TTC549 (cell line): Measurements from ENCODE around the gene SMCO4.

ENCODE experiments used
- FAIRE-seq: peaks from 2 replicates; lab custom pipeline; 2012; peaks lifted over from hg19 to GRCh38; lab: Jason Lieb, UNC

SMCO4 gene

GRCh38 chr11:93504110-93505095 is 38.8 kb downstream of the SMCO4 start:
- FAIRE-seq, result no peak

DNA sequence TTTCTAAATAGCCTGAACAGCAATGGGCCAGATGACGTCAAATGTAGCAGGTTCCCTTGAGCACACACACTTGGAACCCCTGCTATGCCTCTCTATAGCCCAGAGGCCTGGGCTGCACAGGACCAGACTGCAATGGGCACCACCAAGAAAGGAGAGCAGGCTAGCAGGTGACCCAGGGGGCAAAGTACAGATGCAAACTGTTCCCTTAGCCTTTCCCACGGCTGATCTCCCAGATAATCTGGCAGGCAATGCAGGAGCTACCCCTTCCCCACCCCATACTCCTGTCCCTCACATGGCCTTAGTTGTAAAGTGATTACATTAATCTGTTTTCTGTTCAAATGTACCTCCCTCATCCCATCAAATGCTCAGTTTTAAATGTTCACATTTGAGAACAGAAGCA is 41.3 kb downstream of the SMCO4 start:
- FAIRE-seq, result no peak

DNA sequence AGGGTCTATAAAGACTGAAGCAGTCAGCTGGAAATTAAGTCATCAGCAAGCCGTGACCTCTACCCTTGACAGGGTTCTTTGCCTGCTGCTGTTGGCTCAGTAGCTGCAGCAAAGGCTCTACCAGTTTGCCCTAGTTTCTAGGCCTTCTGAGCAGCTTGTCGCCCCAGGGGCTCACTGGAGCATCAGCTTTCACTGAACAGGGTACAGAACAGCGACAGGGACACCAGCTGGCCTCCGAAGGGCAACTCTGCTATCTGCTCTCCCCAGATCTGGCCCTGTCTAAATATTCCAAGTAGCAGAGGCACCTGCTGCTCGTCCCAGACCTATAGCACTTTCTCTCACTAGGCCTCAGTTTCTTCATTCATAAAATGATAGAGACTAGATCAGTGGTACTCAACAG is 42.4 kb downstream of the SMCO4 start:
- FAIRE-seq, result no peak

DNA sequence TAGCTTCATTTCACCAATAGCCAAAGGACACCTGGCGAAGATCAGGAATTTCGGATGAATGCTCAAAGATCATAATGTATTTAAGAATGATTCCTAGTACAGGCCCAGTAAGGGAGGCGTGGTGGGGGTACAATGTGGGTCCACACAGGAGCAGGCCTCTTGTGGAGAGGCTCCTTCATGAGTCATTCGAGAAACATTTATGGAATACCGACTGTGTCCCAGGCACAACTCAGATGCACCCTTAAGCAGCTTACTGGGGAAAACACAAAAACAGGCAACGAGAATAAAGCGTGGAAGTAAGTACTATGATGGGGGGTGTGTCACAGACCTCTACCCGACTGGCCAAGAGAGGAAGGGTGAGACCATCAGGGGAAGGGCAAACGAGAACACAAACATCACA is 44.5 kb downstream of the SMCO4 start:
- FAIRE-seq, result no peak

- no peak for FAIRE-seq
Measured at GRCh38 chr11:93498161-93498560, 45.0 kb downstream of the SMCO4 start.

GRCh38 chr11:93497596-93497995 is 45.6 kb downstream of the SMCO4 start:
- FAIRE-seq, result no peak

GRCh38 chr11:93494357-93494756 is 48.8 kb downstream of the SMCO4 start:
- FAIRE-seq, result no peak

DNA sequence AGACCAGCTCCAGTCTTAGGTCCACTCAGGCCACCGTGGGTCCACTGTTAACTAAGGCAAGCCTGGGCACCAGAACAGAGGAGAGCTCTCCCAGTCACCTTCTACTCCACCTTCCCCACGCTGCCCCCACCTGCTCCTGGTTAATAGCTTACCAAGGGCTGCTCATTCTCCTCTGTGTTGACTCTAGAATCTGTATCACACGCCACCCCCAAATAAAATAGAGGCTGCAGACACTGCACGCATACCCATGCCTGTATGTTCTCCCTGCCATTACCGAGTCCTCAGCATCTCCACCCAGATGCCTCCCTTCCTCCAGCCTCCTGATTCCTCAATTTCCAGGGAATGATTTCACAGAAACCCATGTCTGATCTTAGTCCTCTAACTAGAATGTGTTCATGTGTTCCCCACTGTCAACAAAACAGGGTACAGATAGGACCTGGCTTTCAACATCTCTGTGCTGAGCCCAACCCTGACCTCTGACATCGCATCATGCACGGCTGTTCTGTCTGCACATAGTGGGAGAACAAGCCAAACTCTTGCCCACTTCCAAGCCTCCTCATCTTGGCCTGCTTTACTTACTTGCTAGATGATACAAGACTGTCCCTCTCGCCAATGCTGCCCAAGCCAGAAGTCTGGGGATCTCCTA is 49.8 kb downstream of the SMCO4 start:
- no peak for FAIRE-seq

GRCh38 chr11:93492464-93493251 is 50.5 kb downstream of the SMCO4 start:
- FAIRE-seq, result no peak

GRCh38 chr11:93491973-93492372 is 51.2 kb downstream of the SMCO4 start:
- FAIRE-seq, result no peak

DNA sequence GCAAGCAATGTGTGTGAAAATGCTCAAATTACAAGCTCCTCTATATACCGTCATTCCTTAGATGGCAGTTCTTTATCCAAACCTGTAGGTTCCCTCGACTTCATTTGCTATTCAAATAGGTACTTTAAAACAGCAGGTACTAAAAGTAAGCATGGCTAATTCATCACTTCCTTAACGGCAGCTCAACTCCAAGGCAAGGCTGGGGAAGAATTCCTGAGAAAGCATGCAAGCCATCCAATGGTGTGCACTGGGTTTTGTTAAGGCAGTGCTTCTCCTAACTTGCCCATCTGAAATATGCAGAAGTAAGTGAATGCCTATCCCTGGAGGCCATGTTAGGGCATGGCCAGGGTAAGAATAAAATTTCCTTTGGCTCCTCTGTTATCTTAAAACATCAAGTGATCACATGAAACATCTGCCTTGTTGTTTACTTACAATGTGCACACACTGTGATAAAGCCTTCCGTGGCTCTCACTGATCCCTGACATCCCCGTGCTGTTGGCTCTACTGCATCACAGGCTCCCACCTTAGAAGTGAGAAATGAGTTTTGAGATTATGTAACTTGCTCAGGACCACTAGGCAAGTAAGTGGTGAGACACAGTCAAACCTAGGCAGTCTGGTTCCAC is 52.1 kb downstream of the SMCO4 start:
- FAIRE-seq, result no peak

DNA sequence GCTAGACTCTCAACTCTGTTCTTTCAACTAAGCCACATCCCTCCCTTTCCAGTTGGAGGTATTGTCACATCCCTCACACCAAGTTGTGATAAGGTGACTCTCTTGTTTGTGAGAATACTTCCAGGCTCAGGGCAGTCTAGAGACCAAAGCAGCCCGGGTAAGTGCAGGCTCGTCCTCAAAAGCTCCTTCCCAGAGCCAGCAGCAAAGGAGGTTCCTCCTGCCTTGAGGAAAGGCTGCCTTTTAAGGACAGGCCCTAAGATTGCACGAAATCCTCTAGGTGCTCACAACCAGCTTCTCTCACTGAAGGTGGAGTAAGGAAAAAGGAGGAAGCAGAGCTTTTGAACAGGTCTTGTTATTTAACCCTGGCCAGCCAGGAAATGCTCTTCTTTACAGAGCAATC is 53.4 kb downstream of the SMCO4 start:
- no peak for FAIRE-seq

GRCh38 chr11:93487032-93487483 is 56.1 kb downstream of the SMCO4 start:
- FAIRE-seq, result no peak

- no peak for FAIRE-seq
Measured at GRCh38 chr11:93485983-93486382, 57.2 kb downstream of the SMCO4 start.

- no peak for FAIRE-seq
Measured at GRCh38 chr11:93484716-93485115, 58.5 kb downstream of the SMCO4 start.

- FAIRE-seq, result no peak
Measured at GRCh38 chr11:93482556-93482955, 60.6 kb downstream of the SMCO4 start.

GRCh38 chr11:93481696-93482095 is 61.5 kb downstream of the SMCO4 start:
- no peak for FAIRE-seq

- no peak for FAIRE-seq
Measured at GRCh38 chr11:93481279-93481678, 61.9 kb downstream of the SMCO4 start.

DNA sequence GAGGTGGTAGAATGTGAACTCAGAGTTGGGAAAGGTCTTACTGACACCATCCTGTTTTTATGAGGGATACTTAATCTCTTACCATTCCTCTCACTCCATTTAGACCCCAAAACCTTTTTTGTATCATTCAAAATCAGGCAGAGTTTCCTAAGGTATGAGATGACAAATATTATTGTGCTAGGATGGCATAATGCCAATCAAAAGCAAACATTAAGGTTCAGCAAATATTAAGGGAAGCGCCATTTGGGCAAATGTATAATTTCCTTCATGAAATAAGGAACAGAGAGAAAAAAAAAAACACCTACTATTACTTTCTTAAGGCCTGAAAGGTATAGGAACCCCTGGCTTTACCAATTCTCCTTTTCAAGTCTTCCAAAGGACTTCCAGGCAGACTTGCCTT is 62.4 kb downstream of the SMCO4 start:
- FAIRE-seq, result no peak

- no peak for FAIRE-seq
Measured at GRCh38 chr11:93480256-93480655, 62.9 kb downstream of the SMCO4 start.

DNA sequence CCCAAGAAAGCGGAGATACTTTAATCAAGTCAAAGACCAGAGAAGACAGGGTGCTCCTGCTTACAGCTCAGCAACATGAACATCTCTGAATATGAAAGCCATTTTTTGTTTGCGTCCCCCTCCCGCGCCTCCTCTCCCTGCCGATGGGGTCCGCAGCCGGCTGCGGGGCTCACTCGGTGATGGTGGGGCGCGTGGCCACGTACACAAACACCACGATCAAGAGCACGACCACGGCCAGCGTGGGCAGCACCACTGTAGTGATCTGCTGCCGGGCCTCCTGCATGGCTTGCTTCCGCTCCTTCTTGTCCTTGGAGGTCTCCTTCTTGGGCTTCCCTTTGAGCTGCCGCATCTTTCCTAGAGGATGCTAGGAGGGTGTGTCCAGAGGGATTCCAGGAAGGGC is 64.3 kb downstream of the SMCO4 start:
- FAIRE-seq, result no peak

GRCh38 chr11:93477684-93478234 is 65.4 kb downstream of the SMCO4 start:
- no peak for FAIRE-seq
